OCI-LY3 (cell line): Measurements from ENCODE around the gene FRAS1.

Source experiments
- H2AFZ ChIP-seq: fragments of 200-600, 300-600 bp; shearing (Covaris generic); 2 replicates; pipeline ENCODE4 v1.6.0; 2014; ENCODE audit warnings: antibody characterized with exemption, low read depth, low read length
- H3K27ac ChIP-seq: fragments of 200-600, 300-600 bp; sonication (generic); 2 replicates; pipeline ENCODE4 v1.5.1; 2014; ENCODE audit warnings: mild to moderate bottlenecking, low read length, moderate library complexity, mixed read lengths
- H3K27me3 ChIP-seq: fragments of 200-600, 300-600 bp; sonication (generic); 2 replicates; pipeline ENCODE4 v1.6.1; 2014; ENCODE audit warnings: low read depth, low read length, mixed read lengths
- H3K36me3 ChIP-seq: fragments of 200-600, 300-600 bp; sonication (generic); replicated peaks from 2 replicates; pipeline ENCODE3; 2014; ENCODE audit warnings: low read depth, low read length, mixed read lengths
- H3K4me1 ChIP-seq: fragments of 300-600, 200-600 bp; sonication (generic); 2 replicates; pipeline ENCODE4 v1.6.1; 2014; ENCODE audit warnings: low read length, mixed read lengths
- H3K4me2 ChIP-seq: fragments of 200-600, 300-600 bp; sonication (generic); 2 replicates; pipeline ENCODE4 v1.6.1; 2014; ENCODE audit warnings: low read length, mixed read lengths
- H3K4me3 ChIP-seq: fragments of 300-600, 200-600 bp; sonication (generic); 2 replicates; pipeline ENCODE4 v1.5.1; 2014; ENCODE audit warnings: antibody characterized with exemption, mild to moderate bottlenecking, low read length, moderate library complexity
- H3K79me2 ChIP-seq: fragments of 300-600, 200-600 bp; shearing (Covaris generic); 2 replicates; pipeline ENCODE4 v1.6.1; 2014; ENCODE audit warnings: mild to moderate bottlenecking, low read length, mixed read lengths
- H3K9ac ChIP-seq: fragments of 300-600, 200-600 bp; shearing (Covaris generic); 2 replicates; pipeline ENCODE4 v1.6.0; 2014; ENCODE audit warnings: mild to moderate bottlenecking, low read length, moderate library complexity
- H3K9me3 ChIP-seq: fragments of 200-600, 300-600 bp; shearing (Covaris generic); 2 replicates; pipeline ENCODE4 v1.6.1; 2014; ENCODE audit warnings: low read length, mixed read lengths; ENCODE audit not compliant: insufficient read depth
- H4K20me1 ChIP-seq: fragments of 200-600, 300-600 bp; sonication (generic); 2 replicates; pipeline ENCODE4 v1.6.1; 2016; ENCODE audit warnings: low read length, mixed read lengths; ENCODE audit not compliant: insufficient read depth
- EZH2phosphoT487 ChIP-seq: fragments of 200-600 bp; shearing (Covaris generic); IDR thresholded peaks from 2 replicates; pipeline ENCODE4 v1.6.1; 2018; ENCODE audit warnings: antibody characterized with exemption, mixed run types, low read depth
- TF ChIP-seq, protein P1 (sequence below): fragments of 200-600, 300-600 bp; sonication (generic); IDR thresholded peaks from 2 replicates; pipeline ENCODE4 v1.5.1; 2014; ENCODE audit warnings: antibody characterized with exemption, low read length, low read depth

FRAS1 gene

DNA sequence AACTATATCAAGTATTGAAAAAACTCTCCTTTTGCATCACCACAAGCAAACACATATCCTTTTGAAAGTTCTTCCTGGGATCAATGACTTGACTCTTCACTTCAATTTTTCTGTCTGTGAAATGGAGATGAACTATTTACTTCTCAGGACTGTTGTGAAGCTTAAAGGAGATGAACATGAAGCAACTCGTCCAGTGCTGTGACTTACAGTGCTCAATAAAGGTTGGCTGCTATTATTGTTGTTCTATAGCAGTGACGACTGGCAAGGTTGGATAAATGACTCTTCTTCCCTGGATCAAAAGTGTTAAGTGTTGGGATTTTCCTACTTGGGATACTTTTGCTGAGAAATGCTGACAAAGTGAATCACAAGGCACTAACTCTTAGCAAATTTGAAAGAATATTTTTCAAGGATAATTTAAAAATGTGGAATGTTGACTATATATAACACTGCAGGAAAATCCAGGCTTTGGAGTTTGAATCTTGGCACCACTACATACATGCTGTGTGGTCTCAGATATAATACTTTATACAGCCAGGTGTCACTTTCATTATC, 13.7 kb downstream of the FRAS1 start:
- Histone ChIP-seq H3K9me3 (no peaks in the 10 kb centered on the region), H3K27me3 (peaks cover 28% of the 10 kb centered on the region), H2AFZ (no peak overlapping the region), H3K36me3 (no peaks in the 10 kb centered on the region), H3K79me2 (no peaks in the 10 kb centered on the region), H3K4me3 (no peak overlapping the region), H4K20me1 (no peaks in the 10 kb centered on the region), H3K27ac (no peak overlapping the region), H3K9ac (no peak overlapping the region), H3K4me2 (no peak overlapping the region), H3K4me1 (no peaks in the 10 kb centered on the region)
- TF ChIP-seq, protein P1, sequence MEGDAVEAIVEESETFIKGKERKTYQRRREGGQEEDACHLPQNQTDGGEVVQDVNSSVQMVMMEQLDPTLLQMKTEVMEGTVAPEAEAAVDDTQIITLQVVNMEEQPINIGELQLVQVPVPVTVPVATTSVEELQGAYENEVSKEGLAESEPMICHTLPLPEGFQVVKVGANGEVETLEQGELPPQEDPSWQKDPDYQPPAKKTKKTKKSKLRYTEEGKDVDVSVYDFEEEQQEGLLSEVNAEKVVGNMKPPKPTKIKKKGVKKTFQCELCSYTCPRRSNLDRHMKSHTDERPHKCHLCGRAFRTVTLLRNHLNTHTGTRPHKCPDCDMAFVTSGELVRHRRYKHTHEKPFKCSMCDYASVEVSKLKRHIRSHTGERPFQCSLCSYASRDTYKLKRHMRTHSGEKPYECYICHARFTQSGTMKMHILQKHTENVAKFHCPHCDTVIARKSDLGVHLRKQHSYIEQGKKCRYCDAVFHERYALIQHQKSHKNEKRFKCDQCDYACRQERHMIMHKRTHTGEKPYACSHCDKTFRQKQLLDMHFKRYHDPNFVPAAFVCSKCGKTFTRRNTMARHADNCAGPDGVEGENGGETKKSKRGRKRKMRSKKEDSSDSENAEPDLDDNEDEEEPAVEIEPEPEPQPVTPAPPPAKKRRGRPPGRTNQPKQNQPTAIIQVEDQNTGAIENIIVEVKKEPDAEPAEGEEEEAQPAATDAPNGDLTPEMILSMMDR, result no peak
- no peak for TF ChIP-seq EZH2phosphoT487

DNA sequence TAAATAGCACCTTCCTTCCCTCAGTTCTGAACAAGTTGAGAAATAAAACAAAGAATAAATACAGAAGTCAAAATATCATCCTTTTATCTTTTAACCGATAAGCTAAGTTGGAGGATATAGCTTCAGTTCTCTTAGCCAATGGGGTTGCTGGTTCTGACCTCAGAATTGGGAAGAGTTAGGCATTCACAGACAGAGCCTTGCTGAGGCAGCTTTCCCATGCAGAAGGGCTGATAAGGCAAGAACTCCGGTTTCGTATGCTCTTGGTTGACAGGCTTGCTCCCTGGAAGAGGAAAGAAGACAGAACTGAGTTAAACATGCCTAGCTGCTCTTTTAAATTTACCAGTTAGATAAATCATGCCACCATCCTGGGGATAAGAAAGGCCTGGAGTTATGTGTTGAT, 17.6 kb downstream of the FRAS1 start:
- Histone ChIP-seq H3K79me2 (no peaks in the 10 kb centered on the region), H3K4me2 (no peak overlapping the region), H3K27me3 (peaks cover 10% of the 10 kb centered on the region; the same call in 1 of the 2 replicates), H4K20me1 (no peaks in the 10 kb centered on the region), H3K36me3 (no peaks in the 10 kb centered on the region), H3K9me3 (no peaks in the 10 kb centered on the region), H3K9ac (no peak overlapping the region), H3K27ac (no peak overlapping the region), H3K4me1 (no peaks in the 10 kb centered on the region), H2AFZ (no peak overlapping the region), H3K4me3 (no peak overlapping the region)
- TF ChIP-seq, protein P1, result no peak
- TF ChIP-seq EZH2phosphoT487, result no peak

DNA sequence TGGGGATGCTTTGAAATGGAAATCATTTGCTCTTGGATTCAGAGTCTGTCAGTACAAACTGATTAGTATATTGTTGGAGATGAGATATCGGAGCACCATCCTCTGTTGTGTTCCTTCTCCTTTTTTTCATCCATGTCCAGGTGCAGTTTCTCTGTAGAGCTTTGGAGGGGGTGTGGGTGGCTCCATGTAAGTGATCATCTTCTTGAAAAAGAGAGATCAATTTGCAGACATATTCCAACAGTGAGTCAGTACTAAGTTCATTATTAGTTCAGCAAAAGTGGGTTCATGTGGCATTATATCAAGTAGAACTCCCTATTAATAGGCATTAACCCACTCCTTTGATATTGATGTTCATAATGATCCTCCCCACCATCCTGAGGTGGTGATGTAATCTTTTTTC, 18.9 kb downstream of the FRAS1 start:
- H3K4me1 ChIP-seq, result no peaks in the 10 kb centered on the region
- H3K27ac ChIP-seq, result no peak overlapping the region
- no peak overlapping the region for H3K4me2 ChIP-seq
- H4K20me1 ChIP-seq, result no peaks in the 10 kb centered on the region
- peaks cover 10% of the 10 kb centered on the region; the same call in 1 of the 2 replicates for H3K27me3 ChIP-seq
- H3K36me3 ChIP-seq, result no peaks in the 10 kb centered on the region
- H2AFZ ChIP-seq, result no peak overlapping the region
- no peaks in the 10 kb centered on the region for H3K79me2 ChIP-seq
- no peak overlapping the region for H3K4me3 ChIP-seq
- no peaks in the 10 kb centered on the region for H3K9me3 ChIP-seq
- no peak overlapping the region for H3K9ac ChIP-seq
- no peak for TF ChIP-seq EZH2phosphoT487
- TF ChIP-seq, protein P1, result no peak

DNA sequence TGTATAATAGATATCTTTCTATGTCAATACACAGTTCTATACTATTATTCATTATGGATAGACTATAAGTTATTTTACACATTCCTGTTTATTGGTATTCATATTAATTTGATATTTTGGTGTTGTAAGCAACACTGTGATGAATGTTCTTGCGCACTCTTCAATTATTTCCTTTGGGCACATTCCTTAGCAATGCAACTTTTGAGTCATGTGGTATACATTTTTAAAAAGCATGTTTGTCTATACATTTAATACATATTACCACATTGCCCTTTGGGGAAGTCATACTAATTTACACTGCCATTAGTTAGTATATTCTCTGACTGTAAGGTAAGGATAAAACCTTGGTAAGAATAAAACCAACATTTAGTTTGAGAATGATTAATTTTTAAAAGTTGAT, 21.0 kb downstream of the FRAS1 start:
- H3K79me2 ChIP-seq, result no peaks in the 10 kb centered on the region
- no peak overlapping the region for H3K27ac ChIP-seq
- no peak overlapping the region for H3K4me2 ChIP-seq
- H3K36me3 ChIP-seq, result no peaks in the 10 kb centered on the region
- peaks cover 2% of the 10 kb centered on the region; the same call in 1 of the 2 replicates for H3K27me3 ChIP-seq
- no peaks in the 10 kb centered on the region for H4K20me1 ChIP-seq
- no peaks in the 10 kb centered on the region for H3K4me1 ChIP-seq
- H3K4me3 ChIP-seq, result no peak overlapping the region
- H3K9me3 ChIP-seq, result no peaks in the 10 kb centered on the region
- H3K9ac ChIP-seq, result no peak overlapping the region
- TF ChIP-seq EZH2phosphoT487, result no peak
- TF ChIP-seq, protein P1, result no peak
- no peak overlapping the region for H2AFZ ChIP-seq
